ENCODE results near the gene C17orf113. TPM values are rescaled to one million over a fixed set of nuclear protein-coding genes. Genes with fewer than 3 reads are reported as not detected.

Gene C17orf113
- total and polyA plus RNA-seq, 2 of the 13 experiments (the other 11 are each of a cell fraction or from before 2014, with no cell fraction given): 0.87 to 1.1 TPM

- TF ChIP-seq, protein P1, sequence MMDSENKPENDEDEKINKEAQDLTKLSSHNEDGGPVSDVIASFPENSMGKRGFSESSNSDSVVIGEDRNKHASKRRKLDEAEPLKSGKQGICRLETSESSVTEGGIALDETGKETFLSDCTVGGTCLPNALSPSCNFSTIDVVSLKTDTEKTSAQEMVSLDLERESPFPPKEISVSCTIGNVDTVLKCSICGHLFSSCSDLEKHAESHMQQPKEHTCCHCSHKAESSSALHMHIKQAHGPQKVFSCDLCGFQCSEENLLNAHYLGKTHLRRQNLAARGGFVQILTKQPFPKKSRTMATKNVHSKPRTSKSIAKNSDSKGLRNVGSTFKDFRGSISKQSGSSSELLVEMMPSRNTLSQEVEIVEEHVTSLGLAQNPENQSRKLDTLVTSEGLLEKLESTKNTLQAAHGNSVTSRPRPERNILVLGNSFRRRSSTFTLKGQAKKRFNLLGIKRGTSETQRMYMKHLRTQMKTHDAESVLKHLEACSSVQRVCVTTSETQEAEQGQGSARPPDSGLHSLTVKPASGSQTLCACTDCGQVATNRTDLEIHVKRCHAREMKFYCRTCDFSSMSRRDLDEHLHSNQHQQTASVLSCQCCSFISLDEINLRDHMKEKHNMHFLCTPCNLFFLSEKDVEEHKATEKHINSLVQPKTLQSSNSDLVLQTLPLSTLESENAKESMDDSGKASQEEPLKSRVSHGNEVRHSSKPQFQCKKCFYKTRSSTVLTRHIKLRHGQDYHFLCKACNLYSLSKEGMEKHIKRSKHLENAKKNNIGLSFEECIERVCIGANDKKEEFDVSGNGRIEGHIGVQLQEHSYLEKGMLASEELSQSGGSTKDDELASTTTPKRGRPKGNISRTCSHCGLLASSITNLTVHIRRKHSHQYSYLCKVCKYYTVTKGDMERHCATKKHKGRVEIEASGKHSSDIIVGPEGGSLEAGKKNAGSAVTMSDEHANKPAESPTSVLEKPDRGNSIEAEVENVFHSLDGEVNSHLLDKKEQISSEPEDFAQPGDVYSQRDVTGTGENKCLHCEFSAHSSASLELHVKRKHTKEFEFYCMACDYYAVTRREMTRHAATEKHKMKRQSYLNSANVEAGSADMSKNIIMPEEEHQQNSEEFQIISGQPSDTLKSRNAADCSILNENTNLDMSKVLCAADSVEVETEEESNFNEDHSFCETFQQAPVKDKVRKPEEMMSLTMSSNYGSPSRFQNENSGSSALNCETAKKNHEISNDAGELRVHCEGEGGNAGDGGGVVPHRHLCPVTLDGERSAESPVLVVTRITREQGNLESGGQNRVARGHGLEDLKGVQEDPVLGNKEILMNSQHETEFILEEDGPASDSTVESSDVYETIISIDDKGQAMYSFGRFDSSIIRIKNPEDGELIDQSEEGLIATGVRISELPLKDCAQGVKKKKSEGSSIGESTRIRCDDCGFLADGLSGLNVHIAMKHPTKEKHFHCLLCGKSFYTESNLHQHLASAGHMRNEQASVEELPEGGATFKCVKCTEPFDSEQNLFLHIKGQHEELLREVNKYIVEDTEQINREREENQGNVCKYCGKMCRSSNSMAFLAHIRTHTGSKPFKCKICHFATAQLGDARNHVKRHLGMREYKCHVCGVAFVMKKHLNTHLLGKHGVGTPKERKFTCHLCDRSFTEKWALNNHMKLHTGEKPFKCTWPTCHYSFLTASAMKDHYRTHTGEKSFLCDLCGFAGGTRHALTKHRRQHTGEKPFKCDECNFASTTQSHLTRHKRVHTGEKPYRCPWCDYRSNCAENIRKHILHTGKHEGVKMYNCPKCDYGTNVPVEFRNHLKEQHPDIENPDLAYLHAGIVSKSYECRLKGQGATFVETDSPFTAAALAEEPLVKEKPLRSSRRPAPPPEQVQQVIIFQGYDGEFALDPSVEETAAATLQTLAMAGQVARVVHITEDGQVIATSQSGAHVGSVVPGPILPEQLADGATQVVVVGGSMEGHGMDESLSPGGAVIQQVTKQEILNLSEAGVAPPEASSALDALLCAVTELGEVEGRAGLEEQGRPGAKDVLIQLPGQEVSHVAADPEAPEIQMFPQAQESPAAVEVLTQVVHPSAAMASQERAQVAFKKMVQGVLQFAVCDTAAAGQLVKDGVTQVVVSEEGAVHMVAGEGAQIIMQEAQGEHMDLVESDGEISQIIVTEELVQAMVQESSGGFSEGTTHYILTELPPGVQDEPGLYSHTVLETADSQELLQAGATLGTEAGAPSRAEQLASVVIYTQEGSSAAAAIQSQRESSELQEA (CRISPR knock-in tag; IDR thresholded peaks at IDR 0.05; ENCODE audit: not compliant biosample characterization): peak; percentile 72
- TF ChIP-seq ZZZ3 (CRISPR knock-in tag; IDR thresholded peaks at IDR 0.05; ENCODE audit: borderline replicate concordance) (peak; percentile 72; the same call in 1 of the 2 replicates), ZNF44 (CRISPR knock-in tag; IDR thresholded peaks at IDR 0.05) (no peak), TERF1 (CRISPR knock-in tag; IDR thresholded peaks at IDR 0.05) (no peak), ZC3H4 (CRISPR knock-in tag; IDR thresholded peaks at IDR 0.05; ENCODE audit: borderline replicate concordance) (no peak; the same call in 1 of the 2 replicates), ZNF570 (CRISPR knock-in tag; IDR thresholded peaks at IDR 0.05; ENCODE audit: borderline replicate concordance) (peak; percentile 78; the same call in 1 of the 2 replicates), MBD4 (IDR thresholded peaks at IDR 0.05; ENCODE audit: borderline replicate concordance, low read length) (no peak), SATB2 (CRISPR knock-in tag; IDR thresholded peaks at IDR 0.05) (0 out of 2 replicates have a peak, but pooled peaks have one; percentile 57), ESRRA (CRISPR knock-in tag; IDR thresholded peaks at IDR 0.05; ENCODE audit: low read depth) (peak; percentile 71; the same call in 1 of the 2 replicates), ZNF414 (CRISPR knock-in tag; IDR thresholded peaks at IDR 0.05) (peak; percentile 93), KLF11 (CRISPR knock-in tag; IDR thresholded peaks at IDR 0.05) (peak; percentile 93; the same call in 1 of the 2 replicates), SMARCC2 (IDR thresholded peaks at IDR 0.05) (no peak), ZNF546 (CRISPR knock-in tag; conservative IDR thresholded peaks at IDR 0.05) (peak; percentile 87), ZBTB7A (CRISPR knock-in tag; IDR thresholded peaks at IDR 0.05) (peak; percentile 78)
- TF ChIP-seq, protein P2, sequence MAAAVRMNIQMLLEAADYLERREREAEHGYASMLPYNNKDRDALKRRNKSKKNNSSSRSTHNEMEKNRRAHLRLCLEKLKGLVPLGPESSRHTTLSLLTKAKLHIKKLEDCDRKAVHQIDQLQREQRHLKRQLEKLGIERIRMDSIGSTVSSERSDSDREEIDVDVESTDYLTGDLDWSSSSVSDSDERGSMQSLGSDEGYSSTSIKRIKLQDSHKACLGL (CRISPR knock-in tag; IDR thresholded peaks at IDR 0.05): peak; percentile 77; the same call in 1 of the 2 replicates
- TF ChIP-seq, protein P3, sequence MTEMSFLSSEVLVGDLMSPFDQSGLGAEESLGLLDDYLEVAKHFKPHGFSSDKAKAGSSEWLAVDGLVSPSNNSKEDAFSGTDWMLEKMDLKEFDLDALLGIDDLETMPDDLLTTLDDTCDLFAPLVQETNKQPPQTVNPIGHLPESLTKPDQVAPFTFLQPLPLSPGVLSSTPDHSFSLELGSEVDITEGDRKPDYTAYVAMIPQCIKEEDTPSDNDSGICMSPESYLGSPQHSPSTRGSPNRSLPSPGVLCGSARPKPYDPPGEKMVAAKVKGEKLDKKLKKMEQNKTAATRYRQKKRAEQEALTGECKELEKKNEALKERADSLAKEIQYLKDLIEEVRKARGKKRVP (CRISPR knock-in tag; IDR thresholded peaks at IDR 0.05): 0 out of 4 replicates have a peak, but pooled peaks of 1 of the 2 experiments have one; percentile 9
Observed at GRCh38 chr17:42016941-42017865, 33.2 kb downstream of the C17orf113 start, which contains the start of gene DNAJC7 (continued).

Data from HepG2 (cell line).